NT2/D1 (cell line): ENCODE results near the gene WDR86.

Experiments
- SUZ12 ChIP-seq: IDR thresholded peaks from 2 replicates; pipeline ENCODE4 v1.6.1; 2011; ENCODE audit not compliant: insufficient read length, insufficient read depth; ENCODE audit errors: extremely low read depth
- YY1 ChIP-seq: IDR thresholded peaks from 2 replicates; pipeline ENCODE4 v1.6.1; 2011; ENCODE audit not compliant: insufficient read length, insufficient read depth
- ZNF274 ChIP-seq: IDR thresholded peaks from 2 replicates; pipeline ENCODE4 v1.6.1; 2011; ENCODE audit warnings: mild to moderate bottlenecking, low read depth, low read length

- TF ChIP-seq YY1 (no peak), SUZ12 (no peak), ZNF274 (no peak)
Measured at GRCh38 chr7:151453326-151453791, 43.5 kb upstream of the WDR86 start.
